SK-N-SH treated with all-trans-retinoic acid at 6 μM for 48 hours (cell line): ENCODE measurements around the gene NKRF.

Experiments
- ESRRG ChIP-seq: fragments of 250-450 bp; sonication (Bioruptor Pico); IDR thresholded peaks from 2 replicates; pipeline ENCODE4 v1.6.1; 2021; ENCODE audit warnings: mild to moderate bottlenecking
- TOX ChIP-seq: fragments of 250-450 bp; sonication (Bioruptor Pico); IDR thresholded peaks from 2 replicates; pipeline ENCODE4 v1.8.0; 2021; ENCODE audit warnings: mild to moderate bottlenecking, moderate library complexity, borderline replicate concordance
- ZC3H10 ChIP-seq: fragments of 250-450 bp; sonication (Bioruptor Pico); IDR thresholded peaks from 2 replicates; pipeline ENCODE4 v1.5.1; 2021; ENCODE audit warnings: mild to moderate bottlenecking, moderate library complexity
- ZFP3 ChIP-seq: fragments of 250-450 bp; sonication (Bioruptor Pico); IDR thresholded peaks from 2 replicates; pipeline ENCODE4 v1.5.0; 2020; ENCODE audit warnings: mild to moderate bottlenecking, moderate library complexity

DNA sequence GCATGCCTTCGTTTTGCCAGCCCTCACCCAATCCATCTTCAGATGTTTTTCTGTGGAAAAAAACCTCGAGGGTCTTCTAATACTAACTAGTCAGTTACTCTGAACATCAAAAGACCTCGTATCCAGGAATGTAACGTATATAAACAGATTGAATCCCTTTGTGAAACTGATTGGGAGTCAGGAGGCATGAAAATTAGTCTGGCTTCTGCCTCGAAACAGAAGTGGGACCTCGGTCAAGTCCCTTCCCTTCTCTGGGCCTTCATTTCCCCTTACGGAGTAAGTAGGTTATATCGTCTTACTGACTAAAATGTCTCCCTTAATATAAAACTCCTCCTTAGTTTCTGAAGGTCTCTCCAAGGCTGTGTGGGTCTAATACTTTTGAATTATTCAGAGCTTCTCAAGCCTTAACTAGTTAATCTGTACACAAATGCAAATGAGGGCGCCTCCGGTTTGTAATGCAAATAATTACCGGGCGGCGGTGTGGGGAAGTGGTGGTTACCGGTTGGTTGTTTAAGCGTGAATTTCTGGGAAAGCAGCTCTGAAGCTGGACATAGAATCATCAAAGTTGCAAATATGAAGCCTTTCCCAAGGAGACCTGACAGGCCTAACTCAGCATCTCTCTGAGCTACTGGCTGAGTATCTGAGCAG lies 11.4 kb upstream of the NKRF start:
- TF ChIP-seq TOX (no peak), ZFP3 (no peak), ZC3H10 (no peak), ESRRG (no peak)
